ENCODE data around the gene ZNF627. TPM values are rescaled to one million over a fixed set of nuclear protein-coding genes. Genes with fewer than 3 reads are reported as not detected.

The ZNF627 gene
- total RNA-seq (2021; fragmentation: NEBNext Ultra II Directional; extraction: Animal tissue kit (Norgen Biotek cat#: 25700)), result 1 to 10 TPM; 5.7 to 8.7 (median 7.5) TPM
- long read RNA-seq, transcript ZNF627-201 (4 exons, 2,840 nt), result major isoform, 12 of 12 reads
- long read RNA-seq, partial matches to known transcripts, result 0 of 12 reads
- long read RNA-seq, other reads (novel, unspliced or antisense), result 0 of 12 reads

DNA sequence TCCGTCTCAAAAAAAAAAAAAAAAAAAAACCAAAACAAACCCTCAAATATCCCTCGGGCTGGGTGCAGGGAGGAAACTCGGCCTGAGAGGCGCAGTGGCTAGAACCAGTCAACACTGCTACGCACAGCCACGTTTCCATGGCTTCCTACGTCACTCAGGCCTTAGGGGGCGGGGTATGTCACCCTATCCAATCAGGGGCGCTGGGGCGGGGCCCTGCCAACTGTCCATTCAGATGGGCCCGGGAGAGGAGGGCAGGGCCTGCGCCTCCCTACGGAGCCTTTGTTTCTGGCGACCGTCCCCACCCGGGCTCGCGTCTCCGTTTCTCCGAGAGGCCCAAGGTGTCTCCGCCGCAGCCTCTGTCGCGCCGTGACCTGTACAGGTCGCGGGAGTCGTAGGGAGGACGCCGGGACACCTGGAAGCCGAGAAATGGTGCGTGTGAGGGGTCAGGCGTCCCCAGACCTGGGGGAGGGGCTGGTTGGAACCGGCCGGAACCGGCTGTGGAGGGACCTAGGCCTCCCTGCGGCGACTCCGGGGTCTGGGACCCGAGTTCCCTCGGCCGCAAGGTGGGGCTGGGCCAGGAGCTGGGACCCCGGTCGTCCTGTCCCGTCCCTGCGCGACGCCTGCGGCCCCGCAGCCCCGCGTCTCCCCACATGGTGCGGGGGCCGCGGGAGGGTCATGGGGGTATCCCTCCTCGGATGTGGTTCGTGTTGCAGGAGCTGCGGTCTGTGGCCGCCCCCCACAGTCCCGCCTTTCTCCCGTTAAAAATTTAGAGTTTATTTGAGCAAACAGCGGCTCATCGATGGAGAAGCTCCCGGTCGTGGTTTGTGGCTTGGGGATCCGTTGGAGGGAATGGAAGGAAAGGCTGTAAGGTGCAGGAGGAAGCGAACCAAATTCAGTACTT lies at the start of gene ZNF627:
ZNF627 (plus strand) TSS at position 282 of the 901 bp plus-strand sequence; CDS start at position 427, 145 bp downstream.
- Mint-ChIP-seq H3K9me3 (no peaks in the 10 kb centered on the region), H3K4me1 (ENCODE audit: low read depth) (peaks cover 25% of the 10 kb centered on the region), H3K27ac (peak within 1 kb of the TSS; percentile 96), H3K4me3 (peak within 1 kb of the TSS; percentile 100), H3K36me3 (ENCODE audit: low read depth) (peaks cover 31% of the 10 kb centered on the region), H3K27me3 (ENCODE audit: insufficient read depth) (no peaks in the 10 kb centered on the region; the same call in none of the 2 replicates)
- TF ChIP-seq, protein P1, sequence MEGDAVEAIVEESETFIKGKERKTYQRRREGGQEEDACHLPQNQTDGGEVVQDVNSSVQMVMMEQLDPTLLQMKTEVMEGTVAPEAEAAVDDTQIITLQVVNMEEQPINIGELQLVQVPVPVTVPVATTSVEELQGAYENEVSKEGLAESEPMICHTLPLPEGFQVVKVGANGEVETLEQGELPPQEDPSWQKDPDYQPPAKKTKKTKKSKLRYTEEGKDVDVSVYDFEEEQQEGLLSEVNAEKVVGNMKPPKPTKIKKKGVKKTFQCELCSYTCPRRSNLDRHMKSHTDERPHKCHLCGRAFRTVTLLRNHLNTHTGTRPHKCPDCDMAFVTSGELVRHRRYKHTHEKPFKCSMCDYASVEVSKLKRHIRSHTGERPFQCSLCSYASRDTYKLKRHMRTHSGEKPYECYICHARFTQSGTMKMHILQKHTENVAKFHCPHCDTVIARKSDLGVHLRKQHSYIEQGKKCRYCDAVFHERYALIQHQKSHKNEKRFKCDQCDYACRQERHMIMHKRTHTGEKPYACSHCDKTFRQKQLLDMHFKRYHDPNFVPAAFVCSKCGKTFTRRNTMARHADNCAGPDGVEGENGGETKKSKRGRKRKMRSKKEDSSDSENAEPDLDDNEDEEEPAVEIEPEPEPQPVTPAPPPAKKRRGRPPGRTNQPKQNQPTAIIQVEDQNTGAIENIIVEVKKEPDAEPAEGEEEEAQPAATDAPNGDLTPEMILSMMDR (IDR thresholded peaks at IDR 0.05), result peak; percentile 36; the same call in 1 of the 2 replicates
- peak; percentile 98 for DNase-seq

DNA sequence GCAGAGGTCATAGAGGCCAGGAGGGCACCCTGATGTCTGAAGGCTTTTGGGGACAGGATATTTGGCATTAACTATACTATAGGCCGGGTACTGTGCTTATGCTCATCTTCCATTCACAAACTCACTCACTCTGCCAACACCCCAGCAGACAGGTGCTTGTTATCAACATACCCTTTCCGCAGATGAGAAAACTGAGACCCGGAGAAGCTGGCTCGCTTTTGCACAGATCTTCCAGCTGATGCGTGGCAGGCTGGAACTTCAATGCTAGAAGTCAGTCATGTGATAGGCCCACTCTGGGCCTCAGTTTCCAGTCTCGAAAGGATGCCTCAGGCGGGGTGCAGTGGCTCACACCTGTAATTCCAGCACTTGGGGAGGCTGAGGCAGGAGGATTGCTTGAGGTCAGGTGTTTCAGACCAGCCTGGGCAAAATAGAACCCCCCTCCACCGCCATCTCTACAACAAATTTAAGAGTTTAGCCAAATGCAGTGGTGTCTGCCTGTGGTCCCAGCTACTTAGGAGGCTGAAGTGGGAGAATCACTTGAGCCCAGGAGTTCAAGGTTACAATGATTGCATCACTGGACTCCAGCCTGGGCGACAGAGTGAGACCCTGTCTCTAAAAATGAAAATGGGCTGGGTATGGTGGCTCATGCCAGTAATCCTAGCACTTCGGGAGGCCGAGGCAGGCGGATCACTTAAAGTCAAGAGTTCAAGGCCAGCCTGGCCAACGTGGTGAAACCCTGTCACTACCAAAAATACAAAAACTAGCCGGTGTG lies 49.2 kb upstream of the ZNF627 start:
- H3K4me3 Mint-ChIP-seq, result no peak overlapping the region
- no peak overlapping the region for H3K27ac Mint-ChIP-seq
- no peaks in the 10 kb centered on the region for H3K9me3 Mint-ChIP-seq
- H3K36me3 Mint-ChIP-seq (ENCODE audit: low read depth), result no peaks in the 10 kb centered on the region
- H3K4me1 Mint-ChIP-seq (ENCODE audit: low read depth), result peaks cover 11% of the 10 kb centered on the region
- H3K27me3 Mint-ChIP-seq (ENCODE audit: insufficient read depth), result no peaks in the 10 kb centered on the region; the same call in 1 of the 2 replicates
- TF ChIP-seq, protein P1 (IDR thresholded peaks at IDR 0.05), result no peak
- no peak for DNase-seq

DNA sequence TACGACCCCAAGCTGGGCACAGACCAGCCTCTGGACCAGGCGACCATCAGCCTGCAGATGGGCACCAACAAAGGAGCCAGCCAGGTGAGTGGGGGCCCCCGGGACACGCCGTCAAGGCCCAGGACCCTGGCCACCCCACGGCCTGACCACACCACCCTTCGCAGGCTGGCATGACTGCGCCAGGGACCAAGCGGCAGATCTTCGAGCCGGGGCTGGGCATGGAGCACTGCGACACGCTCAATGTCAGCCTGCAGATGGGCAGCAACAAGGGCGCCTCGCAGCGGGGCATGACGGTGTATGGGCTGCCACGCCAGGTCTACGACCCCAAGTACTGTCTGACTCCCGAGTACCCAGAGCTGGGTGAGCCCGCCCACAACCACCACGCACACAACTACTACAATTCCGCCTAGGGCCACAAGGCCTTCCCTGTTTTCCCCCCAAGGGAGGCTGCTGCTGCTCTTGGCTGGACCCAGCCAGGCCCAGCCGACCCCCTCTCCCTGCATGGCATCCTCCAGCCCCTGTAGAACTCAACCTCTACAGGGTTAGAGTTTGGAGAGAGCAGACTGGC lies 47.8 kb upstream of the ZNF627 start:
- Mint-ChIP-seq H3K27ac (no peak overlapping the region), H3K36me3 (ENCODE audit: low read depth) (no peaks in the 10 kb centered on the region), H3K4me3 (no peak overlapping the region), H3K4me1 (ENCODE audit: low read depth) (peaks cover 11% of the 10 kb centered on the region), H3K27me3 (ENCODE audit: insufficient read depth) (no peaks in the 10 kb centered on the region; the same call in 1 of the 2 replicates), H3K9me3 (no peaks in the 10 kb centered on the region)
- DNase-seq, result no peak
- TF ChIP-seq, protein P1 (IDR thresholded peaks at IDR 0.05), result no peak

DNA sequence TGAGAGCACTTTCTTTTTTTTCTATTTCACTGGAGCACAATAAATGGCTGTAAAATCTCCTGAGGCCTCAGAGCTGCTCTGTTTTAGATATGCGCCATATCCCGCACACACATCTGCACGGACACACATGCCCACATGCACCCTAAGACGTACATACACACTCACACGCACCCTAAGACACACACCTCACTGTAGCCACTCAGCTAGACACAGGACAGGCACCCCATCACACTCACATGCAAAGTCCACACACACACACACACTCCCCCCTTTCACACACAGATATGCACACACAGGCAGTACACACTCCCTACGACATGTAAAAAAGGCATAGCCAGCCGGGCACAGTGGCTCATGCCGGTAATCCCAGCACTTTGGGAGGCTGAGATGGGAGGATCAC lies 47.0 kb upstream of the ZNF627 start:
- H3K27me3 Mint-ChIP-seq (ENCODE audit: insufficient read depth), result no peaks in the 10 kb centered on the region; the same call in none of the 2 replicates

More for the DNA sequence above, 47.0 kb upstream of the ZNF627 start:
- Mint-ChIP-seq H3K27ac (no peak overlapping the region), H3K4me1 (ENCODE audit: low read depth) (peaks cover 10% of the 10 kb centered on the region), H3K9me3 (no peaks in the 10 kb centered on the region), H3K4me3 (no peak overlapping the region), H3K36me3 (ENCODE audit: low read depth) (peaks cover 2% of the 10 kb centered on the region)
- DNase-seq, result no peak
- TF ChIP-seq, protein P1 (IDR thresholded peaks at IDR 0.05), result no peak

Measured in HFFc6 (cell line).